Epidermal melanocyte (primary cell): ENCODE measurements around the gene PITHD1.
"Not testable (repeated sequence)": the region's sequence is repeated elsewhere in the genome, so short reads cannot be mapped to it uniquely, and the experiment has no call there.

Source experiments
- DNase-seq: peaks from one replicate; pipeline ENCODE4 v3.0.0; 2011; ENCODE audit warnings: low spot score; ENCODE audit not compliant: insufficient read length

PITHD1 gene

DNA sequence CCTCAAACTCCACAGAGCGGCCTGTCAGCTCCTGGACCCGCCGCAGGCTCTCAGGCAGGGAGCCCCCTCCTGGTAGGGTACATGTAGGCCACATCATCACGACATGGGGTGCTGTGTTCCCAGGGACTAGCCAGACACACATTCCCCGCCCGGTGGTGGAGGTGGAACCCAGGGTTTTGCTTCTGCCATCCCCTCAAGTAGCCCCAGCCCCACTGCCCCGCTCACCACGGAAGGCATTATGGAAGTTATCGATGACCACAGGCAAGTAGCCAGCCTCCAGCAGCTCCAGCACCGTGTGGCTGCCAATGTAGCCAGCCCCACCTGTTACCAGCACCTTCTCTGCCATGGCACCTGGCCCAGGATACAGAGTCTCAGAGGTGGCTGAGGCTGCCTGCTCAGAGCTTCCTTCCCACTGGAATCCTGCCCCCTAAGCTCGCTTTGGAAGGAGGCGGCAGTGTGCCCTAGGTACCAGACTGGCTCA, 20.5 kb downstream of the PITHD1 start:
- DNase-seq, result no peak

GRCh38 chr1:23799255-23799569, 21.0 kb downstream of the PITHD1 start:
- DNase-seq, result no peak

DNA sequence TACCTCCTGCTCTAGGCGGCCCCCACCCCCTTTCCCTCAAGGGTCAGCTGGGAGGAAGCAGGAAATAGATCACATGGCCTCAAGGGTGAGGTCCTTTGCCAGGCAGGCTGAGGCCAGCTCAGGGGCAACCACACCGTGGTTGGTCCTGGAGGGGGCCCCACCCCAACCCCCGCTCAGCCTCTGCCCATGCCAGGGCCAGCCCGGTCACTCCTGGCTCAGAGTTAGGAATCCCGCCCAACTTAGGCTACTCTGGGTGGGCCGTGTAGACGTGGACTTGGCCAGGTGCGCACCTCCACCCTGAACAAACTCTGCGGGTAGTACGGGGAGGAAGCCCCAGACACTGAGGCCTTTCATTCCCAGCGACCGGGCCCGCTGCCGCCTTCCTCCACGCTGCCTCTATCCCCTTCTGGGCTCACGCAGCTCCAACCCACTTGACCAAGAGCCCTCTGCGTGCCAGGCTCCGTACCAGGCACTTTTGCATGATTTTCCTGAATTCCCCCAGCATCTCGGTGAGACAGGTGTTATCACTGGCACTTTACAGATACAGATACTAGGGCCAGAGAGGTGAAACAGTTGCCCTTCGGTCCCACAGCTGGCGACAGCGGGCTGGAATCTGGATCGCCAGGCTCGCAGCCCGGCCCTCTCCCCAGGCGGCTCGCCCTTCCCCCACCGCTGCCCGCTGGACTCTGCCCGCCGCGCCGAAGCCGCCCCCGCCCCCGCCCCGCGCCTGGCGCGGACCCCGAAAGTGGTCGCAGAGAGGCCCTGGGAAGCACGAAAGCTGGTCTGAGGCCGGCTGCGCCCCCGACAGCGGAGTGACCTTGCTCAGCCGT, 21.6 kb downstream of the PITHD1 start:
- DNase-seq, result peak; percentile 59

DNA sequence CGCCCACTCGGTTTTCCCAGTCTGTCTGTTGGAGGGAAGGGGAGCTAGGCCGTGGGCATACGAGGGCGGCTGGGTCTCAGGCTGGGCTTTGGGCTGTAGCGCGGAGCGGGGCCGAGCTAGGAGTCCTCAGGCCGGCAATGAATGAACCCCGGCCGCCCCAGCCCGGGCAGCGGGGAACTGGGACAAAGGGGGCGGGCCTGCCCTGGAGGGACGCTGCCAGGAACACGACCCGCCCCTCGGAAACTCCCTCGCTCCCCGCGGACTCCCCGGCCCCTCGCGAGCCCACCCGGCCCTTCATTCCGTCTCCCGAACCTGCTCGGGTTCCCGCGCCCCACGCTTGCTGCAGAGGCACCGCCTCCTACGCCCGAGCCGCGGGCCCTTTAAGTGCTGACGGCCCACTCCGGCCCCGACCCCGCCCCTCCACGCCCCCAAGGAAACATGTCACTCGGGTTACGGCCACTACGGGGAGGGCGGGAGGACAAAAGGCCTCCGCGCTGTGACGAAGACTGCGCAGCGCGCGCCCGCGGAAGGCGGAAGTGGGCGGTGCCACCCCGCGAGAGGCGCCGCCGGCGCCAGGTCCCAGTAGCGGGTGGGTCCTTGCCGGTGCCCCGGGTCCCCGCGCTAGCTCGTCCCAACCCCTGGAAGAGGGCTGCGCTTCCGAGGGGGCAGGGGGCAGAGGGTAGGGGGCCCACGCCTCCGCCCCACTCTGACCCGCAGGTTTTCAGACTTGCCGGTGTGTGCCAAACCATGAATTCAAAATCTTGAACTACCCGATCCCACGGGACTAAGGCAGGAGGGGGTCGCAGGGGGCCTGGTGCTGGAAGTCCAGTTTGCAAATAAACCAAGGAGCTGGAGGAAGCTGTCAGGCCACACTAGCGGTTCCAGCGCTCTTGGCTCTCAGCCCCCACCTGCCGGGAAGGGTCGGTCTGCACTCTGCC, 22.5 kb downstream of the PITHD1 start, which contains the start of gene GALE:
TSS of gene GALE (minus strand) at position 355 of the 938 bp plus-strand sequence. CDS start 1,747 bp downstream, outside the sequence.
- peak; percentile 98 for DNase-seq

GRCh38 chr1:23801338-23801748, 23.1 kb downstream of the PITHD1 start:
- DNase-seq, result no peak

DNA sequence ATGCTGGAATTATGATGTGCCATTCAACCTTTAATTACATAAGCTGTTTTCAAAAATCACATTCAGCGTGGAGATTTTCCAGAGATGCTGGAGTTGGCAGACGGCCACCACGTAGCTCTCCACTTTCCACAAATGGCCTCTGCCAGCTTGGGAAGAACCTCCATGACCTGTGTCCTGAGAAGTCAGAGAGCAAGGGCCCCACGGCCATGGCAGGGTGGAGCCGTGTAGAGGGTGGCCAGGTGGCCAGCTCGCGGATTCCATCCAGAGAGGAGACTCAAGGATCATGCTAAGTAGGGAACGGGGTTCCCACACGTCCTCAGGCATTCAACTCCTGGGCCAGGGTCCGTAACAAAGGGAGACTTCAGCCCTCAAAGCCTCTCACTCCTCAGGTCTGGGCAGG, 23.7 kb downstream of the PITHD1 start:
- no peak for DNase-seq

DNA sequence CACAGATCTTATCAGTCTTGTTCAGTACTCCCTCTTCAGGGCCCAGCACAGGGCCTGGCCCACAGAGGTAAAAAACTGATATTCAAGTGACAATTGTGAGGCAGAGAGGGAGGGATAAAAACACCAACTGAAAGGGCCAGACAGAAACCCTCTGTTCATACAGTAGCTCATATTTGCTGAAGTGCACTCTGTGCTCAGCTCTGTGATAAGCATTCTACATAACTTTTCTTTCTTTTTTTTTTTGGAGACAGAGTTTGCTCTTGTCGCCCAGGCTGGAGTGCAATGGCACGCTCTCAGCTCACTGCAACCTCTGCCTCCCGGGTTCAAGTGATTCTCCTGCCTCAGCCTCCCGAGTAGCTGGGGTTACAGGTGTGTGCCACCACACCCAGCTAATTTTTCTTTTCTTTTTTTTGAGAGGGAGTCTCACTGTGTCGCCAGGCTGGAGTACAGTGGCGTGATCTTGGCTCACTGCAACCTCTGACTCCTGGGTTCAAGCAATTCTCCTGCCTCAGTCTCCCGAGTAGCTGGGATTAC, 24.7 kb downstream of the PITHD1 start:
- DNase-seq, result not testable (repeated sequence)

DNA sequence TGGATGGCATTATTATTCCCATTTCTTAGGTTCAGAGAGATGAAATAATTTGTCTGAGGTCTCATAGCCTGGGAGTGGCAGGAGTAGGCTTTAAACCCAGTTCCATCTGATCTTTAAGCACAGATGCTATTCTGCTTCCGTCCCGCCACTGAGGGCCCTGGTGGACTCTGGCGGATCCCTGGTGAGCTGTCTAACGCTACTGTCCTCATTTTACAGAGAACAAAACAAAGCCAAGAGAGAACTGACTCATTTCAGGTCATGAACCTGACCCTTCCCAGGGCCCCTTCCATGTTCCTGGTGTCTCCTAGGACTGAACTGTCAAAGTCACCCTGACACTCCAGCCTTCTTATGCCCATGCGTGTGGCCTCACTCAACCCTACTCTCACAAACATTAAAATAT, 25.5 kb downstream of the PITHD1 start:
- no peak for DNase-seq

GRCh38 chr1:23804183-23804835, 26.1 kb downstream of the PITHD1 start:
- DNase-seq, result no peak

DNA sequence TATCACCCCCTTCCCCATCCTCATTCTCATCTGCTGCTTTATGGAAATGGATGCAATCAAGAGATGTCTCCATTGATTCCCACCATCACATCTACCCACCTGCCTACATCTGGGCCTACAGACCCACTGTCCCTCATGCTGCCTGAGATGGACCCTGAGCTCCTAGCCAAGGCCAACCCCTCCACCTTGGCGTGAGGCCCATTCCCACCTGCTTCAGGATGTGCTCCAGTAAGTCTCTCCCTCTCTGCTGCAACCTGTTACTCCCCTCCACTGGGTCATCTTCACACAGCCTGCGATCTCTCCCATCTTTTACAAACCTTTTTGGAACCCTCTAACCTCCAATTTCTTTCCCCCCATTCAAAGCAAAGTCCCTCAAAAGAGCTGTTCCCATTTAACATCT, 26.8 kb downstream of the PITHD1 start:
- DNase-seq, result no peak

DNA sequence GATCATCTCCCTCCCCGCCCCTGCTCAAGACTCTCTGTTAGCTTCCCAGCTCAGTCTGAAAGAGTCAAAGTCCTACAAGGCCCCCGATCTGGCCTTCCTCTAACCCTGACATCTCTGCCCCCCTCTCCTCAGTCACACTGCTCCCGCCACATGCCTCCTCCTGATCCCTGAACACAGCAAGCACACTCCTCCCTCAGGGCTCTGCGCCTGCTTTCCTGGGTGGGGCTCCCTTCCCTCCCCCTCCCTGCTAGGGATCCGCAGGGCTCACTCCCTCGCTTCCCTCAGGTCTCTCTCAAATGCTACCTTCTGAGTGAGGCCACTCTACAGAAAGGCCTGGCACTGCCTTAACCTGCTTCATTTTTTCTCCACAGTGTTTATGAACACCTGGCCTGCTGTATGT, 28.1 kb downstream of the PITHD1 start:
- DNase-seq, result no peak

- DNase-seq, result no peak
Observed at GRCh38 chr1:23807453-23807852, 29.2 kb downstream of the PITHD1 start.

DNA sequence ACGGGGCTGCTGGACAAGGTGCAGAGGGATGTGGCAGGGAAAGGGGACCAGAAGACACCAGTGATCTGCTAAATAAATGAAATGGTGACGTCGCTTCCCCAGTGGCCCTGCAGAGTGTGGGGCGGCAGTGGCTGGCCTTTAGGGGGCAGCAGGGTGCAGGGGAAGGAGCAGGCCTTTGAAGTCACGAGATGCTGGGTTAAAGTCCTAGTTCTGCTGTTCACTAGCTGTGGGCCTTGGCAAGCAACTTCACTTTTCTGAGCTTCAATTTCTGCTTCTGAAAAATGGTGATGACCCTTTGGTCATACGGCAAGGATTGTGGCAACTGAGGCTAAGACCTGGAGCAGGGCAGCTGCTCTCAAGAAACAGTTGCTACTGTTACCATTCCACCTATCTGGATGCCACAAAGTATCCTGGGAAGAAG, 31.5 kb downstream of the PITHD1 start:
- peak; percentile 71 for DNase-seq

DNA sequence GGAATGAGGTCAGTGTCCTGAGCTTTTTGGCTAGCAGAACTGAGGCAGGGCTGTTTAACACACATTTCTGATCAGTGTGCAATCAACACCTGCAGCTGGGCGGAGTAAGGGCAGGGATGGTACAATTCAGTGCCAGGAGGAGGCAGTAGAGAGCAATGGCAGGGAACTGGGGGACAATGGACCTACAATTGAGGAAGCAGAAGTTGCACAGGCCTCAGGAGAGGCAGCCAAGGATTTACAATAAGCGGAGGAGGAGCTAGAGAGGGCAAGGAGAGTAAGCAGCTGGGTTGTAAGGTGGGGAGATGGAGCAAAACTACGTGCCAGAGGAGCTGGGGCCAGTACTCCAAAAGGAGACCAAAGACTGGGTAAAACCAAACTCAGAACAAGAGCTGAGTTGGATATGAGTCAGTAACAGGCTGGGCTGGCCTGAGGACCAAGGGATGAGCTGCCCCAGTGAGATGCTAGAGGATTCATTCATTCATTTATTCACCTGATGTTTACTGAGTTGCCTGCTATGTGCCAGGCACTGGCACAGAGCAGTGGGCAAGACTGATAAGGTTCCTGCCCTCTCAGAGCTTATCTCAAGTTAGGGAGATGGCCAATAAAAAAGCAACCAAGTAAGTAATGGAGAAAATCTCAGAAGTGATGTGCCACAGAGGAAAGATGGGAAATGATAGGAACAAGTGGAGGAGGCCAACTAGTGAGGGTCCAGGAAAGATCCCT, 32.8 kb downstream of the PITHD1 start:
- DNase-seq, result no peak

GRCh38 chr1:23814016-23814415, 35.8 kb downstream of the PITHD1 start:
- no peak for DNase-seq

DNA sequence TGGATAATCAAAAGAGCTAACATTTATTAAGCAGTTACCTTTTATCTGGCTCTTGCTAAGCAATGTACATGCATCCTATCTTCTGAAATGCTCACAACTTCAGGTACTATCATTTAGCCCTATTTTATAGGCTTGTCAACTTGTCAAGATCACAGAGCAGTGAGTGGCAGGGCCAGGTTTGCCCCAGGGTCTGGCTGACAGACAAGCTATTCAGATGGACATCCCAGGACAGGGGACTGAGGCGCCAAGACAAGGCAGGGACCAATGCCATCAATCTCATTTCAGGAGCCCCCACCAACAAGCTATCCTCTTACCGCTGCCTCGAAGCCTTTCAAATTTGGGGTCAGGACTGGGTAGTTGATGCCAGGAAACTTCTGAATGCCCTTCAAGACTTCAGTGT, 38.1 kb downstream of the PITHD1 start:
- DNase-seq, result no peak

- DNase-seq, result no peak
Observed at GRCh38 chr1:23816906-23817305, 38.7 kb downstream of the PITHD1 start.

DNA sequence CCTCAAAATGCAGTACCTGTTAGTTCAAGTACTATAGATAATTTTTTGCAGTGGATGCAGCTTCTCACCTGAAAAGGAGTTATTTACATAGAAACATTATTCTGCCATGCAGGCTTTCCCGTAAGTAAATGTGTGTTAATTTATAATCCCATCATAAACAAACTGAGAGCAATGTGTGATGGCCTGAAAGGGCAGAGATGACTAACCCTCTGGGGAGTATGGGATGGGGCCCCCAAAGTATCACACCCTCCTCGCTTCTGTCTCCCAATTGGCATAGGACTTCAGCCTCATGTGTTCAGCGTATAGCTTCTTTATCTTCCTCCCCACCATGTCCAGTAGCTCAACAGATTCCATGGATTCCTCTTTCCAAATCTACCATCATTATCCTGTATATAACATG, 39.4 kb downstream of the PITHD1 start:
- no peak for DNase-seq

GRCh38 chr1:23823767-23824166, 45.5 kb downstream of the PITHD1 start:
- DNase-seq, result no peak

DNA sequence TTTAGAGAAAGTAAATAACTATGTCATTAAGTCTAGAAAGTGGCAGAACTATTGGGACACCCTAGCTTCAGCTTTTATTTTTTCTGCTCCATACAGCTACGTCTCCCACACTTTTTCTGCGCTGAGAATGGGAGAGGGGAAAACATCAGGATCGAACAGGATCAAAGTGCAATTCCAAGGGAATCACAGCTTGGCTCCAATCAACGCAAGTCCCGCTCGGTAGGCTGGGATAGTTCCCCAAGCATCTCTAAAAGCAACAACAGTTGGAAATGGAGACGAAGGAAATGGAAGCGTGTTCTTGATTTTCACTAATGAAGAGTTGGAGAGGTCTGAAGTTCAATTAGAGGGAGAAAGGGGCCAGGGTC, 46.5 kb downstream of the PITHD1 start:
- no peak for DNase-seq
